Psoas muscle (tissue), 8 donors: ENCODE results near the gene TP63. TPM values are rescaled to one million over a fixed set of nuclear protein-coding genes. Genes with fewer than 3 reads are reported as not detected.

Experiments
- ATAC-seq, 4 donors: fragments of 200-7000 bp; cut with Tn5 transposase; one replicate each; pipeline ENCODE4 v1.9.1; 2020; ENCODE audit warnings: moderate library complexity in 3 of 4, mild to moderate bottlenecking in 2 of 4
- DNase-seq, 2 donors: peaks; one replicate each; pipeline ENCODE4 v3.0.0-alpha.2; 2020
- H3K27ac ChIP-seq: fragments of 200-600 bp; one replicate; pipeline ENCODE4 v1.8.0; 2022
- H3K27me3 ChIP-seq, 3 donors: fragments of 200-600 bp in 1 of 3; one replicate each; pipeline versions ENCODE4 v1.6.1 to v1.8.0; 2013 to 2022; ENCODE audit warnings: low read length in 2 of 3, mild to moderate bottlenecking in 2 of 3, moderate library complexity in 1 of 3; ENCODE audit not compliant: insufficient read depth in 3 of 3
- H3K36me3 ChIP-seq, 2 donors: fragments of 200-600 bp in 1 of 2; one replicate each; pipeline versions ENCODE4 v1.6.1 to v1.8.0; 2013 to 2022; ENCODE audit warnings: low read depth in 1 of 2, mild to moderate bottlenecking in 1 of 2, moderate library complexity in 1 of 2; ENCODE audit not compliant: insufficient read depth in 1 of 2
- H3K4me1 ChIP-seq: fragments of 200-600 bp; one replicate; pipeline ENCODE4 v1.8.0; 2022
- H3K4me3 ChIP-seq: fragments of 200-600 bp; one replicate; pipeline ENCODE4 v1.8.0; 2022; ENCODE audit warnings: mild to moderate bottlenecking
- H3K9me3 ChIP-seq: fragments of 200-600 bp; one replicate; pipeline ENCODE4 v1.8.0; 2022
- CTCF ChIP-seq: fragments of 200-600 bp; IDR thresholded peaks from one replicate; pipeline ENCODE4 v1.8.0; 2022; ENCODE audit warnings: antibody characterized with exemption
- WGBS, 3 donors: extraction: QIAGEN DNeasy Blood & Tissue Kit; methylation state at CpG; one replicate each; pipeline versions ENCODE4 v1.1.6 to v1.1.7; 2013; 5-methylcytosine and 5-hydroxymethylcytosine counted together
- intact Hi-C, 2 donors: fragments of 100-400 bp; cut with DNase I; formaldehyde crosslinking; loops; one replicate each; pipeline versions ENCODE4 v1.11.0 to v1.14.2; 2022
- polyA plus RNA-seq, 3 donors: library from polyadenylated mRNA; stranded (reverse); fragments of 200-250 nt; gene quantifications; one replicate each; pipeline ENCODE4 v1.2.3, GENCODE V29; 2013
- total RNA-seq, 4 donors: library from RNA; stranded (reverse); fragmentation: NEBNext Ultra II Directional in 2 of 4; extraction: Animal tissue kit (Norgen Biotek cat#: 25700) in 2 of 4; gene quantifications; one replicate each; pipeline versions ENCODE4 v1.2.1 to v1.2.4, GENCODE V29; 2021 to 2023
- donor health status: healthy with polysubstance abuse.
- donor health status: DM: no; HTN: no; CAD: no; lungs with moderate emphysema.
- donor health status: Bipolar disorder and iron deficiency.
- donor health status: healthy.
- donor health status: DM: yes; HTN: yes; CAD: no.
- donor health status: DM: no; HTN: no; CAD: no.
- donor health status: DM: no; HTN: no; CAD: no.
- donor health status: DM: yes; HTN: yes; CAD: no.

The TP63 gene
- total and polyA plus RNA-seq, 7 donors = 1.4 to 83.0 (median 13.1) TPM

DNA sequence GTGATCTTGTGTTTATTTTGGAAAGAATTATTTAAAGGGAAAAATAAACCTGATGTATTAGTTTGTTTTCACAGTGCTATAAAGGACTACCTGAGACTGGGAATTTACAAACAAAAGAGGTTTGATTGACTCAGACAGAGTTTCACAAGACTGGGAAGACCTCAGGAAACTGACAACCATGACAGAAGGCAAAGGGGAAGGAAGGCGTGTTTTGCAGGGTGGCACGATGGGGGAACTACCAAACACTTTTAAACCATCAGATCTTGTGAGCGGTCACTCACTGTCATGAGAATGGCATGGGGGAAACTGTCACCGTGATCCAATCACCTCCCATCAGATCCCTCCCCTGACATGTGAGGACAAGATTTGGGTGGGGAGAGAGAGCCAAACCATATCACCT is 87.0 kb downstream of the TP63 start:
- peaks cover 35% of the 10 kb centered on the region for H3K4me1 ChIP-seq
- H3K9me3 ChIP-seq = no peaks in the 10 kb centered on the region
- ATAC-seq (no peak), DNase-seq (no peak)
- no peak overlapping the region for H3K27ac ChIP-seq
- TF ChIP-seq CTCF = no peak
- WGBS, 3 donors = 80 to 82% (median 82%) methylated on average over 4 of the region's 4 CpGs
- intact Hi-C loops = loop anchor here in 1 of 2 donors (10.0 kb wide), 1 partner anchor 87 kb away; no protein-coding TSS in a partner anchor
- H3K4me3 ChIP-seq = no peak overlapping the region
- H3K36me3 ChIP-seq = peaks cover 0 to 17% of the 10 kb centered on the region in 2 donors
- no peaks in the 10 kb centered on the region for H3K27me3 ChIP-seq

- intact Hi-C loops = no loop called here
- no peak for TF ChIP-seq CTCF
- Histone ChIP-seq H3K4me3 (no peak overlapping the region), H3K27me3 (no peaks in the 10 kb centered on the region), H3K9me3 (no peaks in the 10 kb centered on the region), H3K27ac (no peak overlapping the region), H3K4me1 (peaks cover 32% of the 10 kb centered on the region), H3K36me3 (peaks cover 0 to 17% of the 10 kb centered on the region in 2 donors)
- peak; percentile 55 to 80 (median 78) for ATAC-seq
- 38 to 62% (median 47%) methylated on average over 5 of the region's 5 CpGs for WGBS, 3 donors
- no peak for DNase-seq
Observed at GRCh38 chr3:189720736-189721417, 89.7 kb downstream of the TP63 start.

DNA sequence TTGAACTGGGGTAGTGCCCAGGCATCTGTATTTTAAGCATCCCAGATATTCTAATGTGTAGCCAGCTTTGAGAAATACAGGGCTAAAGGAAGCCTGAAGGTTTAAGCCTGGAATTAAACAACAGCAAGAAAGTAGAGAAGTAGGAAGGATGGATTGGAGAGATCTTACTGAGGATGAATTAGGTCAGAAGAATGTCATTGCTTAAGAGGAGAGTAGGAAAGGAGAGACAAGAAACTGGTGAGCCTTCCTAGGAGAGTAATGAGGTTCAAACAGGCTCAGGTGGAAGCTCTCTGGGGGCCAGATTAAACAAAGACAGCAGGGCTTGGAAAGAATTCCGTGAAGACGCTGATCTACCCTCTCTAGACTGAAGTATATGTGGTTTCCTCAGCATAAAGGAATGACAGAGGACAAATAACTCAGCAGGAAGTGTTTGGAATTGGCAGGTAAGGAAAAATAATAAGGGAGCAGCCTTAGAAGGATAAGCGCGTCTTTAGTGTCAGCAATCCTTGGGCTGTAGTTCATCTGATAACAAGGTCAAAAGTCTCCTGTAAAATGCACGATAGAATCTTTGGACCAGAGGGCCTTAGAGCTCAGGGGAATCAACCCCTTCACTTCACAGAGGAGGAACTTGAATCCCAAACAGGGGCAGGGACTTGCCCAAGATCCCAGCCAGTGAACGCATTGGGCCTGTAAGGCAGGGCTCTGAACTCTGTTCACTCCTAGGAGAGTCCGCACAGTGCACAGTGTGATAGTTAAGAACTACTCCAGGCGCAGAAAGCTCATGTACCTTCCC is 90.9 kb downstream of the TP63 start:
- intact Hi-C loops = no loop called here
- Histone ChIP-seq H3K4me1 (peaks cover 37% of the 10 kb centered on the region), H3K27me3 (no peaks in the 10 kb centered on the region), H3K36me3 (peaks cover 0 to 14% of the 10 kb centered on the region in 2 donors), H3K27ac (no peak overlapping the region), H3K9me3 (no peaks in the 10 kb centered on the region), H3K4me3 (no peak overlapping the region)
- peak in 2 of 4 donors; percentile 67 for ATAC-seq
- DNase-seq = no peak
- WGBS, 3 donors = 72 to 86% (median 78%) methylated on average over 8 of the region's 8 CpGs
- TF ChIP-seq CTCF = no peak

- intact Hi-C loops = no loop called here
- DNase-seq = no peak
- no peak for TF ChIP-seq CTCF
- 83 to 88% (median 87%) methylated on average over 4 of the region's 4 CpGs for WGBS, 3 donors
- ATAC-seq = no peak
- H3K4me3 ChIP-seq = no peak overlapping the region
- no peak overlapping the region for H3K27ac ChIP-seq
- H3K27me3 ChIP-seq = no peaks in the 10 kb centered on the region
- H3K4me1 ChIP-seq = peaks cover 40% of the 10 kb centered on the region
- no peaks in the 10 kb centered on the region for H3K9me3 ChIP-seq
- H3K36me3 ChIP-seq = no peaks in the 10 kb centered on the region
Observed at GRCh38 chr3:189724356-189724755, 93.2 kb downstream of the TP63 start.
